H7 (cell line): ENCODE data around the gene RETSAT. TPM values are rescaled to one million over a fixed set of nuclear protein-coding genes. Genes with fewer than 3 reads are reported as not detected.
"Not testable (repeated sequence)": the region's sequence is repeated elsewhere in the genome, so short reads cannot be mapped to it uniquely, and the experiment has no call there.

Experiments
- DNase-seq: peaks from one replicate; pipeline ENCODE4 v3.0.0; 2012
- H3K27me3 ChIP-seq: 2 replicates; pipeline ENCODE4 v1.6.0; 2011; ENCODE audit warnings: mild to moderate bottlenecking, low read length; ENCODE audit not compliant: control insufficient read depth, insufficient read depth
- H3K36me3 ChIP-seq: replicated peaks from 2 replicates; pipeline ENCODE4 v1.5.1; 2011; ENCODE audit warnings: low read length; ENCODE audit not compliant: control insufficient read depth, insufficient read depth
- H3K4me3 ChIP-seq: 2 replicates; pipeline ENCODE4 v1.5.1; 2011; ENCODE audit warnings: low read depth, mild to moderate bottlenecking, control low read depth, low read length, moderate library complexity; ENCODE audit not compliant: insufficient read depth
- total RNA-seq: library from RNA; depleted of rRNA; stranded (reverse); fragments of >200 nt; shearing (Covaris generic); gene quantifications from 2 replicates; pipeline ENCODE4 v1.2.3, GENCODE V29; 2014

The RETSAT gene
- total RNA-seq, 1 experiment from 2014 or later, result 18.5 TPM

- no peak overlapping the region for H3K4me3 ChIP-seq
- DNase-seq, result no peak
- no peaks in the 10 kb centered on the region for H3K27me3 ChIP-seq
- H3K36me3 ChIP-seq, result no peaks in the 10 kb centered on the region; the same call in 1 of the 2 replicates
Observed at GRCh38 chr2:85330839-85331636, 23.3 kb downstream of the RETSAT start.

GRCh38 chr2:85329701-85330100 is 24.6 kb downstream of the RETSAT start:
- not testable (repeated sequence) for H3K4me3 ChIP-seq, H3K36me3 ChIP-seq, H3K27me3 ChIP-seq, DNase-seq

- Histone ChIP-seq H3K4me3 (no peak overlapping the region), H3K36me3 (peaks cover 3% of the 10 kb centered on the region; the same call in 1 of the 2 replicates), H3K27me3 (no peaks in the 10 kb centered on the region)
- no peak for DNase-seq
Observed at GRCh38 chr2:85329181-85329651, 25.1 kb downstream of the RETSAT start.

GRCh38 chr2:85327822-85328617 is 26.3 kb downstream of the RETSAT start, which contains the start of gene TGOLN2:
Gene TGOLN2 (minus strand): TSS chr2:85327989. CDS start chr2:85327962, 27 bp downstream.
- H3K4me3 ChIP-seq, result peak within 1 kb of the TSS; percentile 82
- no peaks in the 10 kb centered on the region for H3K27me3 ChIP-seq
- H3K36me3 ChIP-seq, result peaks cover 8% of the 10 kb centered on the region
- peak; percentile 98 for DNase-seq

- peak overlapping the region; percentile 82 for H3K4me3 ChIP-seq
- no peak for DNase-seq
- H3K27me3 ChIP-seq, result no peaks in the 10 kb centered on the region
- H3K36me3 ChIP-seq, result peaks cover 10% of the 10 kb centered on the region
Observed at GRCh38 chr2:85327160-85327821, 27.0 kb downstream of the RETSAT start.

- DNase-seq, result no peak
- Histone ChIP-seq H3K27me3 (no peaks in the 10 kb centered on the region), H3K4me3 (peak overlapping the region; percentile 82), H3K36me3 (peaks cover 12% of the 10 kb centered on the region)
Observed at GRCh38 chr2:85326406-85327159, 27.7 kb downstream of the RETSAT start.

- DNase-seq, result no peak
- H3K4me3 ChIP-seq, result no peak overlapping the region
Observed at GRCh38 chr2:85325466-85325811, 28.9 kb downstream of the RETSAT start.

GRCh38 chr2:85324639-85325465 is 29.5 kb downstream of the RETSAT start:
- Histone ChIP-seq H3K4me3 (no peak overlapping the region), H3K36me3 (peaks cover 21% of the 10 kb centered on the region), H3K27me3 (no peaks in the 10 kb centered on the region)
- no peak for DNase-seq

More at GRCh38 chr2:85325466-85325811, 28.9 kb downstream of the RETSAT start:
- Histone ChIP-seq H3K27me3 (no peaks in the 10 kb centered on the region), H3K36me3 (peaks cover 19% of the 10 kb centered on the region)

- DNase-seq, H3K27me3 ChIP-seq, H3K4me3 ChIP-seq: not testable (repeated sequence)
- H3K36me3 ChIP-seq, result peaks cover 21% of the 10 kb centered on the region
Observed at GRCh38 chr2:85323988-85324367, 30.4 kb downstream of the RETSAT start.

GRCh38 chr2:85323351-85323987 is 30.9 kb downstream of the RETSAT start:
- no peak overlapping the region for H3K4me3 ChIP-seq
- peaks cover 21% of the 10 kb centered on the region for H3K36me3 ChIP-seq
- no peaks in the 10 kb centered on the region for H3K27me3 ChIP-seq
- no peak for DNase-seq

- H3K36me3 ChIP-seq, result peaks cover 24% of the 10 kb centered on the region
- no peaks in the 10 kb centered on the region for H3K27me3 ChIP-seq
- no peak for DNase-seq
- no peak overlapping the region for H3K4me3 ChIP-seq
Observed at GRCh38 chr2:85319796-85320195, 34.5 kb downstream of the RETSAT start.

- no peaks in the 10 kb centered on the region for H3K27me3 ChIP-seq
- no peak overlapping the region for H3K4me3 ChIP-seq
- DNase-seq, result no peak
- H3K36me3 ChIP-seq, result peaks cover 16% of the 10 kb centered on the region
Observed at GRCh38 chr2:85318222-85319074, 35.9 kb downstream of the RETSAT start.
